Astrocyte (in vitro differentiated cells and primary cell): ENCODE results near the gene ALG2. TPM values are rescaled to one million over a fixed set of nuclear protein-coding genes. Genes with fewer than 3 reads are reported as not detected.
A peak's percentile ranks its signal among the peaks of the same experiment; 100 is the strongest.

Experiments
- DNase-seq: peaks from one replicate; pipeline ENCODE4 v3.0.0-alpha.2; 2010; ENCODE audit warnings: low read depth
- FAIRE-seq: peaks from 2 replicates; lab custom pipeline; 2011; peaks lifted over from hg19 to GRCh38; lab: Jason Lieb, UNC
- H2AFZ ChIP-seq: 2 replicates; pipeline ENCODE4 v1.6.0; 2012; ENCODE audit warnings: low read depth, low read length, inconsistent platforms
- H3K27ac ChIP-seq: 2 replicates; pipeline ENCODE4 v1.5.1; 2011; ENCODE audit warnings: low read depth, low read length, inconsistent platforms
- H3K27me3 ChIP-seq: 2 replicates; pipeline ENCODE4 v1.6.0; 2011; ENCODE audit warnings: low read length, inconsistent platforms; ENCODE audit not compliant: insufficient read depth
- H3K36me3 ChIP-seq: 2 replicates; pipeline ENCODE4 v1.5.1; 2011; ENCODE audit warnings: low read length, inconsistent platforms; ENCODE audit not compliant: insufficient read depth
- H3K4me1 ChIP-seq: 2 replicates; pipeline ENCODE4 v1.5.1; 2011; ENCODE audit warnings: low read length, inconsistent platforms; ENCODE audit not compliant: insufficient read depth
- H3K4me2 ChIP-seq: 2 replicates; pipeline ENCODE4 v1.6.0; 2012; ENCODE audit warnings: low read length, inconsistent platforms
- H3K4me3 ChIP-seq: 2 replicates; pipeline ENCODE4 v1.5.1; 2011; ENCODE audit warnings: low read depth, mild to moderate bottlenecking, low read length, inconsistent platforms; ENCODE audit not compliant: insufficient read depth
- H3K79me2 ChIP-seq: 2 replicates; pipeline ENCODE4 v1.6.0; 2012; ENCODE audit warnings: mild to moderate bottlenecking, low read length, inconsistent platforms; ENCODE audit not compliant: insufficient read depth
- H3K9ac ChIP-seq: 2 replicates; pipeline ENCODE4 v1.6.0; 2012; ENCODE audit warnings: mild to moderate bottlenecking, low read length, inconsistent platforms
- H3K9me3 ChIP-seq: 2 replicates; pipeline ENCODE4 v1.5.1; 2012; ENCODE audit warnings: low read depth, mild to moderate bottlenecking, low read length, inconsistent platforms; ENCODE audit not compliant: insufficient read depth
- H4K20me1 ChIP-seq: 2 replicates; pipeline ENCODE4 v1.6.0; 2012; ENCODE audit warnings: low read length, inconsistent platforms; ENCODE audit not compliant: insufficient read depth
- H3K27ac Mint-ChIP-seq: one replicate; pipeline ENCODE4 v1.8.0; 2021; ENCODE audit warnings: mild to moderate bottlenecking, mixed read lengths; ENCODE audit not compliant: unreplicated experiment
- H3K27me3 Mint-ChIP-seq: one replicate; pipeline ENCODE4 v1.8.0; 2021; ENCODE audit warnings: low read depth, mixed read lengths; ENCODE audit not compliant: unreplicated experiment
- H3K36me3 Mint-ChIP-seq: one replicate; pipeline ENCODE4 v1.8.0; 2021; ENCODE audit warnings: low read depth, mixed read lengths; ENCODE audit not compliant: unreplicated experiment
- H3K4me1 Mint-ChIP-seq: one replicate; pipeline ENCODE4 v1.8.0; 2021; ENCODE audit warnings: low read depth, mixed read lengths; ENCODE audit not compliant: unreplicated experiment
- H3K4me3 Mint-ChIP-seq: one replicate; pipeline ENCODE4 v1.8.0; 2021; ENCODE audit warnings: mild to moderate bottlenecking, moderate library complexity, mixed read lengths; ENCODE audit not compliant: unreplicated experiment
- H3K9me3 Mint-ChIP-seq: one replicate; pipeline ENCODE4 v1.8.0; 2021; ENCODE audit warnings: mild to moderate bottlenecking, mixed read lengths; ENCODE audit not compliant: unreplicated experiment
- CTCF ChIP-seq: IDR thresholded peaks from 2 replicates; pipeline ENCODE4 v1.5.1; 2011; ENCODE audit warnings: low read depth, mild to moderate bottlenecking, inconsistent platforms, low read length, moderate library complexity; ENCODE audit not compliant: insufficient read depth
- EZH2 ChIP-seq: IDR thresholded peaks from 2 replicates; pipeline ENCODE4 v1.6.1; 2012; ENCODE audit warnings: mild to moderate bottlenecking, low read length, inconsistent platforms; ENCODE audit not compliant: insufficient read depth
- total RNA-seq: library from RNA; stranded (reverse); gene quantifications from 2 replicates; pipeline ENCODE4 v1.2.1, GENCODE V29; 2021

Gene ALG2
- total RNA-seq, 1 donor from 2014 or later = 33.3 TPM

- Histone ChIP-seq H3K4me2 (no peak overlapping the region), H3K27ac (no peak overlapping the region), H3K79me2 (no peaks in the 10 kb centered on the region), H3K9me3 (no peaks in the 10 kb centered on the region), H3K36me3 (peaks cover 29% of the 10 kb centered on the region), H3K9ac (no peak overlapping the region), H3K4me1 (peaks cover 8% of the 10 kb centered on the region), H3K27me3 (no peaks in the 10 kb centered on the region), H3K4me3 (no peak overlapping the region), H4K20me1 (peaks cover 35% of the 10 kb centered on the region), H2AFZ (no peak overlapping the region)
- DNase-seq (no peak), FAIRE-seq (no peak)
- H3K9me3 Mint-ChIP-seq = no peaks in the 10 kb centered on the region
- H3K27ac Mint-ChIP-seq = no peak overlapping the region
- peaks cover 23% of the 10 kb centered on the region for H3K4me1 Mint-ChIP-seq
- TF ChIP-seq CTCF (no peak), EZH2 (no peak)
- no peak overlapping the region for H3K4me3 Mint-ChIP-seq
- no peaks in the 10 kb centered on the region for H3K27me3 Mint-ChIP-seq
- peaks cover 16% of the 10 kb centered on the region for H3K36me3 Mint-ChIP-seq
Measured at GRCh38 chr9:99234618-99235017, 12.9 kb upstream of the ALG2 start.

- Histone ChIP-seq H3K27ac (no peak overlapping the region), H4K20me1 (peaks cover 57% of the 10 kb centered on the region), H3K9me3 (no peaks in the 10 kb centered on the region), H3K9ac (no peak overlapping the region), H2AFZ (no peak overlapping the region), H3K27me3 (no peaks in the 10 kb centered on the region), H3K4me3 (no peak overlapping the region), H3K36me3 (peaks cover 51% of the 10 kb centered on the region), H3K79me2 (peaks cover 17% of the 10 kb centered on the region), H3K4me2 (no peak overlapping the region), H3K4me1 (no peaks in the 10 kb centered on the region)
- Mint-ChIP-seq H3K36me3 (peaks cover 14% of the 10 kb centered on the region), H3K4me3 (no peak overlapping the region), H3K9me3 (no peaks in the 10 kb centered on the region), H3K27ac (no peak overlapping the region), H3K27me3 (no peaks in the 10 kb centered on the region), H3K4me1 (peaks cover 7% of the 10 kb centered on the region)
- DNase-seq = no peak
- TF ChIP-seq CTCF (peak; percentile 45), EZH2 (no peak)
- no peak for FAIRE-seq
Measured at GRCh38 chr9:99231711-99232110, 10.0 kb upstream of the ALG2 start.

GRCh38 chr9:99230206-99230605 is 8.5 kb upstream of the ALG2 start:
- H3K4me1 Mint-ChIP-seq = peaks cover 12% of the 10 kb centered on the region
- no peak for TF ChIP-seq CTCF
- no peak for TF ChIP-seq EZH2
- Histone ChIP-seq H3K79me2 (peaks cover 32% of the 10 kb centered on the region), H3K36me3 (peaks cover 60% of the 10 kb centered on the region), H3K9me3 (no peaks in the 10 kb centered on the region), H3K4me1 (no peaks in the 10 kb centered on the region), H4K20me1 (peaks cover 72% of the 10 kb centered on the region), H3K27me3 (no peaks in the 10 kb centered on the region), H3K9ac (no peak overlapping the region), H2AFZ (no peak overlapping the region), H3K4me3 (no peak overlapping the region), H3K4me2 (no peak overlapping the region), H3K27ac (no peak overlapping the region)
- H3K27ac Mint-ChIP-seq = no peak overlapping the region
- DNase-seq = no peak
- H3K36me3 Mint-ChIP-seq = peaks cover 17% of the 10 kb centered on the region
- no peak overlapping the region for H3K4me3 Mint-ChIP-seq
- no peaks in the 10 kb centered on the region for H3K9me3 Mint-ChIP-seq
- no peaks in the 10 kb centered on the region for H3K27me3 Mint-ChIP-seq
- FAIRE-seq = no peak
